ENCODE data around the gene GATAD2B.

DNA sequence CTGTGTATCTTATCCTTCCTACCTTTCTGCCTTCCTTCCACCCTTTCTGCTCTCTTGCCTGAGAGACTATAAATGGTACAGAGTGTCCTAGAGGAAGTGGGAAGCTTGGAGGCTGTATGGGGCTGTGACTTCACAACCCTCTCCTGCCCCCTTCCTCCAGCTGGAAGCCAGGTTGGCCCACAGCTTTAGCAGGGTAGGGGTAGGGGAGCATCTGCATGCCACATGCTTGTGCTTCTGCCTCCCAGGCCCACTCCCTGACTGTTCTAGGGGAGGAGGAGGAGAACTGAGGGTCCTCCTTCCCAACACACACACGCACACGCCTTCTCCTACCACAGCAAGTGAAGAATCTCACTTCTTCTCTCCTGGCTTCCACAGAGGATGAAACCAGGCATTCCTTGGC, 151.5 kb downstream of the GATAD2B start:
- no peak for TF ChIP-seq ZNF707 (tag by site-specific recombination; IDR thresholded peaks at IDR 0.05)
- no peak for TF ChIP-seq CTCF (tag by site-specific recombination; IDR thresholded peaks at IDR 0.05)
- TF ChIP-seq, protein P1, sequence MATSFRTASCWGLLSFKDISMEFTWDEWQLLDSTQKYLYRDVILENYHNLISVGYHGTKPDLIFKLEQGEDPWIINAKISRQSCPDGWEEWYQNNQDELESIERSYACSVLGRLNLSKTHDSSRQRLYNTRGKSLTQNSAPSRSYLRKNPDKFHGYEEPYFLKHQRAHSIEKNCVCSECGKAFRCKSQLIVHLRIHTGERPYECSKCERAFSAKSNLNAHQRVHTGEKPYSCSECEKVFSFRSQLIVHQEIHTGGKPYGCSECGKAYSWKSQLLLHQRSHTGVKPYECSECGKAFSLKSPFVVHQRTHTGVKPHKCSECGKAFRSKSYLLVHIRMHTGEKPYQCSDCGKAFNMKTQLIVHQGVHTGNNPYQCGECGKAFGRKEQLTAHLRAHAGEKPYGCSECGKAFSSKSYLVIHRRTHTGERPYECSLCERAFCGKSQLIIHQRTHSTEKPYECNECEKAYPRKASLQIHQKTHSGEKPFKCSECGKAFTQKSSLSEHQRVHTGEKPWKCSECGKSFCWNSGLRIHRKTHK (tag by site-specific recombination; IDR thresholded peaks at IDR 0.05): no peak
- no peak for TF ChIP-seq ZEB2 (tag by site-specific recombination; IDR thresholded peaks at IDR 0.05)
- TF ChIP-seq ZFHX2 (tag by site-specific recombination; conservative IDR thresholded peaks at IDR 0.05): no peak
- TF ChIP-seq ZNF341 (tag by site-specific recombination; IDR thresholded peaks at IDR 0.05; ENCODE audit: low read depth): no peak
- TF ChIP-seq, protein P2, sequence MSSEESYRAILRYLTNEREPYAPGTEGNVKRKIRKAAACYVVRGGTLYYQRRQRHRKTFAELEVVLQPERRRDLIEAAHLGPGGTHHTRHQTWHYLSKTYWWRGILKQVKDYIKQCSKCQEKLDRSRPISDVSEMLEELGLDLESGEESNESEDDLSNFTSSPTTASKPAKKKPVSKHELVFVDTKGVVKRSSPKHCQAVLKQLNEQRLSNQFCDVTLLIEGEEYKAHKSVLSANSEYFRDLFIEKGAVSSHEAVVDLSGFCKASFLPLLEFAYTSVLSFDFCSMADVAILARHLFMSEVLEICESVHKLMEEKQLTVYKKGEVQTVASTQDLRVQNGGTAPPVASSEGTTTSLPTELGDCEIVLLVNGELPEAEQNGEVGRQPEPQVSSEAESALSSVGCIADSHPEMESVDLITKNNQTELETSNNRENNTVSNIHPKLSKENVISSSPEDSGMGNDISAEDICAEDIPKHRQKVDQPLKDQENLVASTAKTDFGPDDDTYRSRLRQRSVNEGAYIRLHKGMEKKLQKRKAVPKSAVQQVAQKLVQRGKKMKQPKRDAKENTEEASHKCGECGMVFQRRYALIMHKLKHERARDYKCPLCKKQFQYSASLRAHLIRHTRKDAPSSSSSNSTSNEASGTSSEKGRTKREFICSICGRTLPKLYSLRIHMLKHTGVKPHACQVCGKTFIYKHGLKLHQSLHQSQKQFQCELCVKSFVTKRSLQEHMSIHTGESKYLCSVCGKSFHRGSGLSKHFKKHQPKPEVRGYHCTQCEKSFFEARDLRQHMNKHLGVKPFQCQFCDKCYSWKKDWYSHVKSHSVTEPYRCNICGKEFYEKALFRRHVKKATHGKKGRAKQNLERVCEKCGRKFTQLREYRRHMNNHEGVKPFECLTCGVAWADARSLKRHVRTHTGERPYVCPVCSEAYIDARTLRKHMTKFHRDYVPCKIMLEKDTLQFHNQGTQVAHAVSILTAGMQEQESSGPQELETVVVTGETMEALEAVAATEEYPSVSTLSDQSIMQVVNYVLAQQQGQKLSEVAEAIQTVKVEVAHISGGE (tag by site-specific recombination; conservative IDR thresholded peaks at IDR 0.05; ENCODE audit: low read depth): no peak
- no peak for TF ChIP-seq ZBTB1 (tag by site-specific recombination; IDR thresholded peaks at IDR 0.05)
- no peak for TF ChIP-seq ZBTB8A (tag by site-specific recombination; IDR thresholded peaks at IDR 0.05)
- no peak for TF ChIP-seq ZNF394 (tag by site-specific recombination; IDR thresholded peaks at IDR 0.05; ENCODE audit: borderline replicate concordance)
- TF ChIP-seq ZNF16 (tag by site-specific recombination; IDR thresholded peaks at IDR 0.05; ENCODE audit: low read depth): no peak
